Neuronal stem cell (in vitro differentiated cells): ENCODE measurements around the gene HEPACAM.
A peak's percentile ranks its signal among the peaks of the same experiment; 100 is the strongest.

Experiments
- DNase-seq: peaks from one replicate; pipeline ENCODE4 v3.0.0-alpha.2; 2013; ENCODE audit warnings: low spot score
- H2AFZ ChIP-seq: one replicate; pipeline ENCODE4 v1.6.1; 2013; ENCODE audit warnings: mild to moderate bottlenecking, low read length, inconsistent platforms
- H2AK5ac ChIP-seq: 2 replicates; pipeline ENCODE4 v1.6.1; 2013; ENCODE audit warnings: low read depth, mild to moderate bottlenecking, inconsistent platforms, low read length, moderate library complexity, mixed read lengths
- H2BK120ac ChIP-seq: 2 replicates; pipeline ENCODE4 v1.6.1; 2013; ENCODE audit warnings: low read depth, mild to moderate bottlenecking, inconsistent platforms, low read length, moderate library complexity, mixed read lengths
- H2BK12ac ChIP-seq: one replicate; pipeline ENCODE4 v1.6.1; 2013; ENCODE audit warnings: low read length, inconsistent platforms
- H2BK15ac ChIP-seq: 2 replicates; pipeline ENCODE4 v1.6.1; 2013; ENCODE audit warnings: mild to moderate bottlenecking, low read length, inconsistent platforms, mixed read lengths
- H2BK5ac ChIP-seq: one replicate; pipeline ENCODE4 v1.6.1; 2013; ENCODE audit warnings: inconsistent platforms, mild to moderate bottlenecking, low read length, moderate library complexity
- H3K14ac ChIP-seq: one replicate; pipeline ENCODE4 v1.6.1; 2013; ENCODE audit warnings: low read length, inconsistent platforms
- H3K18ac ChIP-seq: 2 replicates; pipeline ENCODE4 v1.6.1; 2013; ENCODE audit warnings: low read length, inconsistent platforms
- H3K23ac ChIP-seq: 2 replicates; pipeline ENCODE4 v1.6.1; 2013; ENCODE audit warnings: low read depth, mild to moderate bottlenecking, mixed read lengths, low read length, inconsistent platforms; ENCODE audit not compliant: poor library complexity
- H3K27ac ChIP-seq: replicated peaks from 3 replicates; pipeline ENCODE4 v1.5.1; 2013; ENCODE audit warnings: low read length, inconsistent platforms
- H3K27me3 ChIP-seq, 3 experiments: 2 replicates each; pipeline ENCODE4 v1.6.1; 2013; ENCODE audit warnings: low read length in 3 of 3, mild to moderate bottlenecking in 2 of 3, inconsistent platforms in 1 of 3, low read depth in 1 of 3, mixed read lengths in 1 of 3, moderate library complexity in 1 of 3; ENCODE audit not compliant: control insufficient read depth in 3 of 3, insufficient read depth in 3 of 3
- H3K36me3 ChIP-seq, 2 donors: replicated peaks in 1 of 2; 2 replicates each; pipeline ENCODE4 v1.6.1; 2013; ENCODE audit warnings: low read length in 2 of 2; ENCODE audit not compliant: control insufficient read depth in 2 of 2, insufficient read depth in 2 of 2
- H3K4ac ChIP-seq: 2 replicates; pipeline ENCODE4 v1.6.1; 2013; ENCODE audit warnings: inconsistent platforms, mild to moderate bottlenecking, low read length, moderate library complexity
- H3K4me1 ChIP-seq, 2 donors: 1 replicate in 1 of 2; 2 replicates in 1 of 2; pipeline ENCODE4 v1.6.1; 2013; ENCODE audit warnings: low read length in 2 of 2, low read depth in 1 of 2; ENCODE audit not compliant: control insufficient read depth in 2 of 2, insufficient read depth in 1 of 2
- H3K4me2 ChIP-seq: one replicate; pipeline ENCODE4 v1.6.1; 2013; ENCODE audit warnings: mild to moderate bottlenecking, low read length, inconsistent platforms; ENCODE audit not compliant: insufficient read depth, poor library complexity, severe bottlenecking
- H3K4me3 ChIP-seq, 2 donors: 2 replicates each; pipeline ENCODE4 v1.5.1; 2013; ENCODE audit warnings: low read length in 2 of 2, mild to moderate bottlenecking in 2 of 2, inconsistent platforms in 1 of 2, moderate library complexity in 1 of 2
- H3K79me1 ChIP-seq: one replicate; pipeline ENCODE4 v1.6.1; 2013; ENCODE audit warnings: low read depth, mild to moderate bottlenecking, inconsistent platforms, low read length, moderate library complexity
- H3K9ac ChIP-seq: one replicate; pipeline ENCODE4 v1.6.1; 2013; ENCODE audit warnings: mild to moderate bottlenecking, low read depth, low read length, inconsistent platforms; ENCODE audit not compliant: poor library complexity
- H3K9me3 ChIP-seq, 2 donors: replicated peaks in 1 of 2; 2 replicates each; pipeline versions ENCODE3 to v1.6.1; 2013; ENCODE audit warnings: low read length in 2 of 2, mild to moderate bottlenecking in 2 of 2, inconsistent platforms in 1 of 2, low read depth in 1 of 2, mixed read lengths in 1 of 2, moderate library complexity in 1 of 2; ENCODE audit not compliant: control insufficient read depth in 2 of 2, insufficient read depth in 1 of 2
- H4K8ac ChIP-seq: one replicate; pipeline ENCODE4 v1.6.1; 2013; ENCODE audit warnings: low read depth, mild to moderate bottlenecking, inconsistent platforms, low read length, moderate library complexity
- H4K91ac ChIP-seq: one replicate; pipeline ENCODE4 v1.6.1; 2013; ENCODE audit warnings: low read length, low read depth, mild to moderate bottlenecking, inconsistent platforms; ENCODE audit not compliant: poor library complexity
- WGBS, 2 donors: extraction: QIAGEN DNeasy Blood & Tissue Kit; methylation state at CpG; one replicate each; pipeline ENCODE4 v1.1.7; 2013; ENCODE audit warnings: missing lambda C conversion rate in 2 of 2, mixed read lengths in 1 of 2; ENCODE audit not compliant: insufficient read length in 2 of 2, insufficient replicate concordance in 1 of 2; ENCODE audit errors: extremely low coverage in 2 of 2; 5-methylcytosine and 5-hydroxymethylcytosine counted together

Gene HEPACAM

DNA sequence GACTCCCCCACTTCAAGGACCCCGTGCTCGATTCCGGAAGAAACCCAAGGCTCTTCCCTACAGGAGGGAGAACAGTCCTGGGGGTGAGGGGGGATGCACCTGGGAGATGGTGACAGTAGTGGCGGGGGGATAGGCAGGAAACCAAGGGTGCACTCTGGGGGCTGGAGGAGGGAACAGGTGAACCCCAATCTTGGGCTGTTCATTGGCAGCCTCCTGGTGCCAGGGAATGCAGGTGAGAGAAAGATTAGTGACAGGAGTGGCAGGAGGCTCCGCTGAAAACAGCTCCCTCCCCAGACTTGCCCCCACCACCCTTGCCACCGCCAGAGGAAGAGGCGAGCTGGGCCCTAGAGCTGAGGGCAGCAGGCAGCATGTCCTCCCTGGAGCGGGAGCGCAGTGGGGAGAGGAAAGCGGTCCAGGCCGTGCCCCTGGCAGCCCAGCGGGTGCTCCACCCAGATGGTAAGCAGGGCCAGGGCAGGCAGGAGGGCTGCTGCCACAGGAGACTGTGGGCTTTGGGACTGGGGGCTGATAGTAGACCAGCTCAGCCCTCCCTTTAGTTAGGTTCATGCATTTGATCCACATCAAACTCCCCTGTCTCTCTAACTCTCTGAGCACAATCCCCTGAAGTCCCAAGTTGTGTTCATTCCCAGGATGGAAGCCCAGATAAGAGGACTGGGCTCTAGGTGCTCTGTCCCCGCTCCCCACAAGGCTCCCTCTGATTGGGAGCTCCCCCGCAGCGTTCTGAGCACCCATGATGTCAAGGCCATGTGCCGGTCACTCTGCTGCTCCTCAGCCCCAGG is 56.2 kb downstream of the HEPACAM start:
- Histone ChIP-seq H3K4me3 (no peak overlapping the region), H3K23ac (no peak overlapping the region), H2BK120ac (no peak overlapping the region), H3K9me3 (no peaks in the 10 kb centered on the region), H2BK15ac (no peak overlapping the region), H3K4me1 (peaks cover 8 to 17% of the 10 kb centered on the region in 2 donors), H4K8ac (no peak overlapping the region), H3K18ac (peak overlapping the region; percentile 73), H3K79me1 (peaks cover 2% of the 10 kb centered on the region), H3K36me3 (no peaks in the 10 kb centered on the region), H3K27me3 (peaks cover 0 to 15% (median 12%) of the 10 kb centered on the region in 3 experiments), H3K27ac (no peak overlapping the region), H2AK5ac (peak overlapping the region; percentile 76), H4K91ac (peak overlapping the region; percentile 3), H2BK12ac (peak overlapping the region; percentile 78), H3K4me2 (no peak overlapping the region), H3K14ac (no peak overlapping the region), H3K4ac (no peak overlapping the region), H2BK5ac (no peak overlapping the region), H2AFZ (no peak overlapping the region), H3K9ac (peak overlapping the region; percentile 33)
- WGBS, 2 donors = no CpG with 5 or more reads among the region's 16 CpGs
- DNase-seq = no peak

DNA sequence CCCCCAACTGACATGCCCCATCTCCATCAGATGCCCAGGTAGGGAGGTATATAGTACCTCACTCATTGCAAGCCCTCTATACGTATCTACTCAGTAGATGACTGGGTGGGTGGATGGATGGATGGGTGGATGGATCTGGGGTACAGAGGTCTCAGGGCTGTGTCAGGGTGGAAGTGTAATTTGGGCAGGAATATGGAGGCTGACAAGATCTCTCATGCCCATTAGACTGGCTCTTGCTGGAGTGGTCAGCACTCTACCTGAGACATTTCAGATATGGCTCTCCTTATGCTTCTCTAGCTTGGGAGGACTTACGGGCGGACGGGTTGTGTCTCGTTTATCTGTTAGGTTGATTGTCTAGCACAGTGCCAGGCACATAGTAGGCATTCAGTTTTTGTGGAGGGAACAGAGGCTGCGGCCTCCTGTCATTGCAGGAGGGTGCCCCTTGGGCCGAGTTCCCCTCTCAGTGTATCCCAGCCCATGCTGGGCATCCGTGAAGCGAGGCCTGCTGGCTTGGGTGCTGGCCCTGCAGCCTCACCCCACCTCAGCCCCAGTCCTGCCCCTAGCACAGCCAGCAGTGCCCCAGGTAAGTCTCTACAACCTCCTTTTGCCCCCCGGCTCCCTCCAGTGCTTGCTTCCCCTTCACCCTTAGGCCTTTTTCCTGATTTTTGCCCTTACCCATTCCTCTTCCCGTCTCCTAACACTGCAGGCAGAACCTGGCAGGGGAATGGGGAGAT is 56.9 kb downstream of the HEPACAM start:
- H3K4me3 ChIP-seq = no peak overlapping the region
- no peak overlapping the region for H3K14ac ChIP-seq
- H3K23ac ChIP-seq = no peak overlapping the region
- H2AFZ ChIP-seq = no peak overlapping the region
- no peak overlapping the region for H2AK5ac ChIP-seq
- H3K4me2 ChIP-seq = no peak overlapping the region
- H3K4me1 ChIP-seq = peaks cover 8 to 17% of the 10 kb centered on the region in 2 donors
- H3K18ac ChIP-seq = no peak overlapping the region
- H2BK5ac ChIP-seq = no peak overlapping the region
- H3K4ac ChIP-seq = no peak overlapping the region
- no peak overlapping the region for H3K27ac ChIP-seq
- no peak overlapping the region for H4K91ac ChIP-seq
- no peaks in the 10 kb centered on the region for H3K36me3 ChIP-seq
- no peak overlapping the region for H2BK12ac ChIP-seq
- H3K9me3 ChIP-seq = no peaks in the 10 kb centered on the region
- H2BK120ac ChIP-seq = no peak overlapping the region
- H3K9ac ChIP-seq = no peak overlapping the region
- no peak overlapping the region for H4K8ac ChIP-seq
- no peak overlapping the region for H2BK15ac ChIP-seq
- WGBS, 2 donors = no CpG with 5 or more reads among the region's 11 CpGs
- no peak for DNase-seq
- peaks cover 0 to 20% (median 16%) of the 10 kb centered on the region in 3 experiments for H3K27me3 ChIP-seq
- peaks cover 2% of the 10 kb centered on the region for H3K79me1 ChIP-seq

DNA sequence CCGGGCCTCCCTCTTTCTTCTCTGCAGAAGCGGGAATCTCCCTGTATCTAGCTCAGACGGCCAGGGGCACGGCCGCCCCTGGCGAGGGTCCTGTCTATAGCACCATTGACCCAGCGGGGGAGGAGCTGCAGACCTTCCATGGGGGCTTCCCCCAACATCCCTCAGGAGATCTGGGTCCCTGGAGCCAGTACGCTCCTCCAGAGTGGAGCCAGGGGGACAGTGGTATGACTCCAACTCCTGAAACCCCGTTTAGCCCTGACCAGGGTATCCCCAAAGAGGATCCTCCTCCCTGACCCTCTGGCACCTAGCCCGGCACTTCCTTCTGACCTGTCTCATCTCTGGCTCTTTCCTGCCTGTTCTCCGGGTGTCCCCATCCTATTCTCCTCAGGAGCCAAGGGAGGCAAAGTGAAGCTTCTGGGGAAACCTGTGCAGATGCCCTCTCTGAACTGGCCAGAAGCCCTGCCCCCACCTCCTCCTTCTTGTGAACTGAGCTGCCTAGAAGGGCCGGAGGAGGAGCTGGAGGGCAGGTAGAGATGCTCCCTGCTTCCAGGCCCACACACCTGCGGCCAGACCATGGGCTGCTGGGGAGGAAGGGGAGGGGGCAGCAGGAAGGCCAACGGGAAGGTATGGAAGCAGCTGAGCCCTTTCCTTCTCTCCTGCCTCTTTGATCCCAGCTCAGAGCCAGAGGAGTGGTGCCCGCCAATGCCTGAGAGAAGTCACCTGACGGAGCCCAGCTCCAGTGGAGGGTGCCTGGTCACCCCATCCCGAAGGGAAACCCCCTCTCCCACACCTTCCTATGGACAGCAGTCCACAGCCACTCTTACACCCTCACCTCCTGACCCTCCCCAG is 57.7 kb downstream of the HEPACAM start:
- Histone ChIP-seq H3K4me1 (peaks cover 8 to 17% of the 10 kb centered on the region in 2 donors), H3K4me3 (peak overlapping the region in 1 of 2 donors; percentile 10), H3K27ac (no peak overlapping the region), H3K23ac (peak overlapping the region; percentile 38), H3K18ac (peak overlapping the region; percentile 38), H3K79me1 (peaks cover 2% of the 10 kb centered on the region), H4K91ac (no peak overlapping the region), H2BK5ac (peak overlapping the region; percentile 16), H2AFZ (peak overlapping the region; percentile 100), H3K9me3 (no peaks in the 10 kb centered on the region), H3K4ac (no peak overlapping the region), H4K8ac (no peak overlapping the region), H2BK15ac (no peak overlapping the region), H3K36me3 (no peaks in the 10 kb centered on the region), H3K14ac (no peak overlapping the region), H2BK120ac (no peak overlapping the region), H3K27me3 (peaks cover 0 to 28% (median 20%) of the 10 kb centered on the region in 3 experiments), H3K9ac (no peak overlapping the region), H3K4me2 (no peak overlapping the region), H2BK12ac (no peak overlapping the region), H2AK5ac (peak overlapping the region; percentile 53)
- DNase-seq = no peak
- no CpG with 5 or more reads among the region's 17 CpGs for WGBS, 2 donors
